Naive thymus-derived CD4-positive, alpha-beta T cell (primary cell): ENCODE data around the gene GNAL. TPM values are rescaled to one million over a fixed set of nuclear protein-coding genes. Genes with fewer than 3 reads are reported as not detected.
"Not testable (repeated sequence)": the region's sequence is repeated elsewhere in the genome, so short reads cannot be mapped to it uniquely, and the experiment has no call there.

Experiments
- ATAC-seq: fragments of 150-1000 bp; cut with Tn5 transposase; 2 replicates; pipeline ENCODE4 v1.10.0; 2021; ENCODE audit warnings: mild to moderate bottlenecking, moderate library complexity
- CTCF ChIA-PET: fragments of 350-600 bp; sonication (Branson Sonifier 250); formaldehyde crosslinking; loops from one replicate; lab custom pipeline; 2021; ENCODE audit warnings: antibody characterized with exemption; lab: Charles Lee
- POLR2A ChIA-PET: fragments of 350-600 bp; sonication (Branson Sonifier 250); formaldehyde crosslinking; loops from one replicate; lab custom pipeline; 2021; ENCODE audit warnings: antibody characterized with exemption, inconsistent platforms; lab: Charles Lee
- DNase-seq, 9 donors: peaks; one replicate each; pipeline versions ENCODE4 v3.0.0 to v3.0.0-alpha.2; 2020 to 2022; ENCODE audit warnings: mixed read lengths in 1 of 9
- H3K27ac ChIP-seq: one replicate; pipeline ENCODE4 v1.7.0; 2013; ENCODE audit warnings: mild to moderate bottlenecking, low read depth, low read length, moderate library complexity
- H3K27me3 ChIP-seq, 2 donors: one replicate each; pipeline ENCODE4 v1.7.0; 2013; ENCODE audit warnings: low read length in 2 of 2, mild to moderate bottlenecking in 2 of 2, moderate library complexity in 2 of 2; ENCODE audit not compliant: control insufficient read depth in 2 of 2, insufficient read depth in 2 of 2
- H3K36me3 ChIP-seq, 3 experiments: 1 replicate in 2 of 3; 2 replicates in 1 of 3; pipeline ENCODE4 v1.7.0; 2013; ENCODE audit warnings: low read length in 3 of 3, mild to moderate bottlenecking in 3 of 3, moderate library complexity in 1 of 3; ENCODE audit not compliant: insufficient read depth in 3 of 3, control insufficient read depth in 2 of 3
- H3K4me1 ChIP-seq, 2 donors: one replicate each; pipeline ENCODE4 v1.7.0; 2013; ENCODE audit warnings: low read length in 2 of 2, mild to moderate bottlenecking in 2 of 2, moderate library complexity in 1 of 2; ENCODE audit not compliant: control insufficient read depth in 2 of 2, insufficient read depth in 2 of 2
- H3K4me3 ChIP-seq: 2 replicates; pipeline ENCODE4 v1.7.0; 2013; ENCODE audit warnings: mild to moderate bottlenecking, low read length
- H3K9me3 ChIP-seq, 3 experiments: 1 replicate in 2 of 3; 2 replicates in 1 of 3; pipeline ENCODE4 v1.7.0; 2013; ENCODE audit warnings: low read length in 3 of 3; ENCODE audit not compliant: control insufficient read depth in 2 of 3
- H3K27ac Mint-ChIP-seq, 9 donors: one replicate each; pipeline ENCODE4 v1.8.0; 2020 to 2022; ENCODE audit warnings: mixed read lengths in 9 of 9, mild to moderate bottlenecking in 8 of 9, moderate library complexity in 5 of 9, inconsistent platforms in 2 of 9
- H3K27me3 Mint-ChIP-seq, 5 donors: one replicate each; pipeline ENCODE4 v1.8.0; 2021 to 2022; ENCODE audit warnings: mixed read lengths in 5 of 5, mild to moderate bottlenecking in 1 of 5
- H3K36me3 Mint-ChIP-seq, 5 donors: one replicate each; pipeline ENCODE4 v1.8.0; 2020 to 2022; ENCODE audit warnings: mixed read lengths in 5 of 5, mild to moderate bottlenecking in 3 of 5, inconsistent platforms in 1 of 5
- H3K4me1 Mint-ChIP-seq, 7 donors: one replicate each; pipeline ENCODE4 v1.8.0; 2020 to 2022; ENCODE audit warnings: mixed read lengths in 7 of 7, mild to moderate bottlenecking in 3 of 7, inconsistent platforms in 1 of 7
- H3K4me3 Mint-ChIP-seq, 10 donors: one replicate each; pipeline ENCODE4 v1.8.0; 2020 to 2022; ENCODE audit warnings: mild to moderate bottlenecking in 10 of 10, mixed read lengths in 10 of 10, moderate library complexity in 6 of 10, inconsistent platforms in 2 of 10
- H3K9me3 Mint-ChIP-seq, 11 donors: one replicate each; pipeline ENCODE4 v1.8.0; 2020 to 2022; ENCODE audit warnings: mixed read lengths in 11 of 11, mild to moderate bottlenecking in 4 of 11, inconsistent platforms in 1 of 11, moderate library complexity in 1 of 11
- intact Hi-C, 2 donors: fragments of 100-400 bp; cut with micrococcal nuclease; formaldehyde crosslinking; loops; one replicate each; pipeline ENCODE4 v1.15.1; 2023
- polyA plus RNA-seq, 2 donors: library from polyadenylated mRNA; unstranded; fragments of 300-500 nt; fragmentation: Illumina TruSeq; gene quantifications; one replicate each; pipeline ENCODE4 v1.2.3, GENCODE V29; 2021
- total RNA-seq, 6 experiments: library from RNA in 5 of 6; stranded (reverse) in 5 of 6; gene quantifications; 1 replicate in 5 of 6; 2 replicates in 1 of 6; pipeline ENCODE4 v1.2.3 and lab custom pipeline; 2021 to 2026

GNAL gene
- total and polyA plus RNA-seq, 7 experiments from 2014 or later, result 0.09 to 1.4 (median 0.67) TPM

DNA sequence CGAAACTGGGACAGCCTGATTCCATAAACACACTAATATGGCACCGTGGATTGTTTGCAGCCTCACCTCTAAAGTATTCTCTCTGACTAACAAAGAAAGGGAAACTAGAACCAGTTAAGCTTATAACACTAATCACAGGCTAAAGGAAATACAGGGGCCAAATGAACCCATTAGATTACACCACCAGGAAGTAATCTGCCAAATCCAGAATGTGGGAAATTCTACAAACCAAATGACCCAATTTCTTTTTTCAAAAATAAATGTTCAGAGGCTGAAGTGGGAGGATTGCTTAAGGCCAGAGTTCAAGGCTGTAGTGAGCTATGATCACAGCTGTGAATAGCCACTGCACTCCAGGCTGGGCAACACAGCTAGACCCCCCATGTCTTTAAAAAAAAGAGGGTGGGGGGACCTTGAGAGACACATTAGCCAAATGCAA, 220.5 kb downstream of the GNAL start:
- peaks cover 0 to 8% (median 0%) of the 10 kb centered on the region in 5 donors for H3K36me3 Mint-ChIP-seq
- DNase-seq (no peak), ATAC-seq (no peak)
- H3K9me3 ChIP-seq, result no peaks in the 10 kb centered on the region
- H3K4me1 Mint-ChIP-seq, result peaks cover 5 to 30% (median 19%) of the 10 kb centered on the region in 7 donors
- H3K27me3 ChIP-seq, result no peaks in the 10 kb centered on the region
- no peaks in the 10 kb centered on the region for H3K9me3 Mint-ChIP-seq
- no peak overlapping the region for H3K4me3 ChIP-seq
- H3K27ac Mint-ChIP-seq, result peak overlapping the region in 6 of 9 donors; percentile 86 to 96 (median 93)
- H3K36me3 ChIP-seq, result peaks cover 0 to 15% (median 0%) of the 10 kb centered on the region in 3 experiments
- ChIA-PET POLR2A (interaction anchor here (0.7 to 1.7 kb wide), 2 partner anchors 59 to 71 kb away, joined by 4 to 6 read pairs; partner anchors contain the start of gene IMPA2), CTCF (no interaction called here)
- H3K27me3 Mint-ChIP-seq, result no peaks in the 10 kb centered on the region
- intact Hi-C loops, result loop anchor here (2.0 to 10.0 kb wide), 8 partner anchors 29 to 1997 kb away; partner anchors contain the start of genes AFG3L2 (in 2 of the 2), CEP76 (in 1 of the 2), PSMG2 (in 1 of the 2) and PTPN2 (in 1 of the 2)
- peak overlapping the region in 8 of 10 donors; percentile 85 to 97 (median 90) for H3K4me3 Mint-ChIP-seq
- no peak overlapping the region for H3K27ac ChIP-seq
- H3K4me1 ChIP-seq, result peaks cover 8 to 9% of the 10 kb centered on the region in 2 donors

DNA sequence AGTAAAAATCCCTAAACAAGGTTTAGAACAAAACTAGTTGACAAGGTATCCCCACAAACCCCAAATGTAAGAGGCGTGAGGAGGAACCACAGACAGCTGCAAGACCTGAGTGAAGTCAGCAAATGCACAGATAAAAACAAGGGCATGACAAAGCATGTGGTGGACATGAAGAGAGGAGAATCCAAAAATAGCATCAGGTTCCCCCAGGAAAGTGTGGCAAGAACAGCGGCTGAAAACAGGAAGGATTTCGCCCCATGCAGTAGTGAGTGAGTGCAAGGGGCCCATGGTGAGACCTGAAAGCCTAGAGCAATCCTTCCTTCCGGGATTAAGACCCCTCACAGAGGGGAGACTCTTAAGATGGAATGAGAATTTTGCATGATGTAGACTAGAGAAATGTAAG, 227.8 kb downstream of the GNAL start:
- DNase-seq, CTCF ChIA-PET, H3K27me3 Mint-ChIP-seq, H3K4me3 Mint-ChIP-seq, H3K9me3 ChIP-seq, H3K36me3 Mint-ChIP-seq, H3K4me1 ChIP-seq, H3K4me3 ChIP-seq, H3K4me1 Mint-ChIP-seq, H3K27me3 ChIP-seq, intact Hi-C loops, H3K9me3 Mint-ChIP-seq, H3K27ac ChIP-seq, POLR2A ChIA-PET, H3K36me3 ChIP-seq: not testable (repeated sequence)
- H3K27ac Mint-ChIP-seq, result peak overlapping the region in 1 of 9 donors; percentile 13
- peak; percentile 82 for ATAC-seq

GRCh38 chr18:11919522-11919921, 230.5 kb downstream of the GNAL start:
- H3K36me3 ChIP-seq, H3K27ac ChIP-seq, intact Hi-C loops, DNase-seq, H3K36me3 Mint-ChIP-seq, H3K9me3 ChIP-seq, H3K4me1 Mint-ChIP-seq, H3K4me1 ChIP-seq, CTCF ChIA-PET, ATAC-seq, H3K4me3 ChIP-seq, H3K9me3 Mint-ChIP-seq, POLR2A ChIA-PET, H3K4me3 Mint-ChIP-seq, H3K27ac Mint-ChIP-seq, H3K27me3 ChIP-seq, H3K27me3 Mint-ChIP-seq: not testable (repeated sequence)

- intact Hi-C loops, result no loop called here
- Mint-ChIP-seq H3K36me3 (no peaks in the 10 kb centered on the region), H3K4me3 (no peak overlapping the region), H3K4me1 (peaks cover 0 to 3% (median 0%) of the 10 kb centered on the region in 7 donors), H3K9me3 (peaks cover 0 to 1% (median 0%) of the 10 kb centered on the region in 11 donors), H3K27ac (no peak overlapping the region), H3K27me3 (no peaks in the 10 kb centered on the region)
- H3K9me3 ChIP-seq, result no peaks in the 10 kb centered on the region
- DNase-seq, result no peak
- H3K4me1 ChIP-seq, result no peaks in the 10 kb centered on the region
- H3K27me3 ChIP-seq, result no peaks in the 10 kb centered on the region
- ATAC-seq, result no peak
- H3K4me3 ChIP-seq, result no peak overlapping the region
- CTCF ChIA-PET, result interaction anchor here (0.7 to 1.2 kb wide), 3 partner anchors 14 to 1947 kb away, joined by 3 to 5 read pairs (median 3); no protein-coding TSS in a partner anchor
- POLR2A ChIA-PET, result interaction anchor here (1.1 kb wide), 1 partner anchor 75 kb away, joined by 3 read pairs; no protein-coding TSS in a partner anchor
- no peaks in the 10 kb centered on the region for H3K36me3 ChIP-seq
- H3K27ac ChIP-seq, result no peak overlapping the region
These were observed 234.4 kb downstream of the GNAL start for GRCh38 chr18:11923450-11923849.

DNA sequence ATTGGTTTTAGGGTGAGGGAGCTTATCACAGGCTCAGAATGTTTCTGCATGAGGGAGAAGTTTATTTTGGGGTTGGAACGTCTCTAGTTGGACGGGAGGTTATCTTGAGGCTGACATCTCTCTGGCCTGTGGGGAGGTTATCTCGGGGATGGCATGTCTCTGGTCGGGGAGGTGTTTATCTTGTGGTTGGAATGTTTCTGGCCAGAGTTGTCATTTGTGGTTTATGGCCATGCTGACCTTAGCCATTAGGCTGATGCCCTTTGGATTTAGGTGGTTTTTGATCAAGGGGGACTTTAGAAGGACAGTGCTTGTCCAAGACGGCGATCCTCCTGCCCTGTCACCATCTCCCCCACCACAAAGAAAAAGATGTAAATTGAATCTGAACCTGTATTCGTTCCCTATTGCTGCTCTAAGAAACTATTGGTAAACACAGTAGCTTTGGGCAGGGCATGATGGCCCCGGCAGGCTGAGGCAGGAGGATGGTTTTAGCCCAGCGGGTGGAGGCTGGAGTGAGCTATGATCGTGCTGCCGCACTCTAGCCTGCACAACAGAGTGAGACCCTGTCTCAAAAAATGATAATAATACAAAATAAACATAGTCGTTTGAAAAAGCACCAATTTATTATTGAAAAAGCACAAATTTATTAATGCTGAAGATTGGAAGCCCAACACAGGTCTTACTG, 236.9 kb downstream of the GNAL start:
- Mint-ChIP-seq H3K9me3 (peaks cover 0 to 1% (median 0%) of the 10 kb centered on the region in 11 donors), H3K4me3 (no peak overlapping the region), H3K4me1 (peaks cover 0 to 3% (median 0%) of the 10 kb centered on the region in 7 donors), H3K27ac (no peak overlapping the region), H3K27me3 (no peaks in the 10 kb centered on the region), H3K36me3 (no peaks in the 10 kb centered on the region)
- Histone ChIP-seq H3K9me3 (no peaks in the 10 kb centered on the region), H3K27me3 (no peaks in the 10 kb centered on the region), H3K36me3 (no peaks in the 10 kb centered on the region), H3K4me3 (no peak overlapping the region), H3K4me1 (no peaks in the 10 kb centered on the region), H3K27ac (no peak overlapping the region)
- intact Hi-C loops, result no loop called here
- DNase-seq (no peak), ATAC-seq (no peak)
- CTCF ChIA-PET, result no interaction called here
- POLR2A ChIA-PET, result no interaction called here

DNA sequence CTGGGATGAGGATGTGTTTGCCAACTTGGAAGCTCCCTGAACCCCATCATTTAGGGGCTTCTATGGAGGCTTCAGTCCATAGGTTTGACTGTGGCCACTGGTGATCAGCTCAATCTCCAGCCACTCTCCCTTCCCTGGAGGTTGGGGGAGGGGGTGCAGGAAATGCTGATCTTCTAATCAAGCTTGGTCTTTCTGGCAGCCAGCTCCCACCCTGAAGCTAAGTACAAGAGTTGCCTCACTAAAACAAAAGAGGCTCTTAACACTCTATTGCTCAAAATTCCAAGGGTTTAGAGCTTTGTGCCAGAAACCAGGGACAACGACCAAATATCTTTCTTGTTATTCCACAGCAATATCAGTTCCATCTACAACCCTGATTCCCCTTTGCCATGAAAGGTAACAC, 238.4 kb downstream of the GNAL start:
- intact Hi-C loops, result no loop called here
- CTCF ChIA-PET, result no interaction called here
- H3K27me3 ChIP-seq, result no peaks in the 10 kb centered on the region
- DNase-seq, result no peak
- POLR2A ChIA-PET, result no interaction called here
- Mint-ChIP-seq H3K4me3 (no peak overlapping the region), H3K9me3 (peaks cover 0 to 1% (median 0%) of the 10 kb centered on the region in 11 donors), H3K27ac (no peak overlapping the region), H3K36me3 (no peaks in the 10 kb centered on the region), H3K4me1 (no peaks in the 10 kb centered on the region), H3K27me3 (no peaks in the 10 kb centered on the region)
- no peak overlapping the region for H3K4me3 ChIP-seq
- no peak for ATAC-seq
- H3K36me3 ChIP-seq, result no peaks in the 10 kb centered on the region
- no peak overlapping the region for H3K27ac ChIP-seq
- H3K9me3 ChIP-seq, result no peaks in the 10 kb centered on the region
- H3K4me1 ChIP-seq, result no peaks in the 10 kb centered on the region
